Gastroesophageal sphincter (tissue), 2 donors: ENCODE results near the gene USF1.

Experiments
- EP300 ChIP-seq: sonication (generic); formaldehyde crosslinking; IDR thresholded peaks from one replicate; pipeline ENCODE4 v1.6.1; 2017; ENCODE audit warnings: antibody characterized with exemption, mild to moderate bottlenecking
- POLR2A ChIP-seq, 2 donors: fragments of 450-650 bp; IDR thresholded peaks; one replicate each; pipeline ENCODE4 v1.6.1; 2017; ENCODE audit warnings: antibody characterized with exemption in 2 of 2, mild to moderate bottlenecking in 2 of 2, moderate library complexity in 1 of 2

GRCh38 chr1:161037661-161038522 is 7.9 kb downstream of the USF1 start:
- no peak for TF ChIP-seq EP300
- TF ChIP-seq POLR2A (IDR thresholded peaks at IDR 0.05): no peak
